ENCODE results near the gene SLC26A9. TPM values are rescaled to one million over a fixed set of nuclear protein-coding genes. Genes with fewer than 3 reads are reported as not detected.
A peak's percentile ranks its signal among the peaks of the same experiment; 100 is the strongest.

SLC26A9 gene
- total and polyA plus RNA-seq, 2 experiments from 2014 or later = not detected

GRCh38 chr1:205972491-205973168 is 29.4 kb upstream of the SLC26A9 start:
- ATAC-seq (peak; percentile 59), DNase-seq (ENCODE audit: low spot score) (peak; percentile 43)
- no peak overlapping the region for H3K27ac ChIP-seq (ENCODE audit: low read depth)

More at GRCh38 chr1:205972491-205973168, 29.4 kb upstream of the SLC26A9 start:
- Mint-ChIP-seq H3K36me3 (ENCODE audit: low read depth) (no peaks in the 10 kb centered on the region; the same call in 2 of the 3 replicates), H3K27me3 (ENCODE audit: insufficient read depth, low read depth, poor library complexity) (peaks cover 7% of the 10 kb centered on the region), H3K4me1 (peaks cover 2% of the 10 kb centered on the region; the same call in 2 of the 3 replicates), H3K9me3 (peaks cover 7% of the 10 kb centered on the region; the same call in 2 of the 3 replicates), H3K27ac (no peak overlapping the region), H3K4me3 (no peak overlapping the region)
- no peak for TF ChIP-seq NANOG (IDR thresholded peaks at IDR 0.05; ENCODE audit: borderline replicate concordance)
- no peak for TF ChIP-seq ZNF331 (CRISPR knock-in tag; IDR thresholded peaks at IDR 0.05; ENCODE audit: low read depth)
- TF ChIP-seq, protein P1, sequence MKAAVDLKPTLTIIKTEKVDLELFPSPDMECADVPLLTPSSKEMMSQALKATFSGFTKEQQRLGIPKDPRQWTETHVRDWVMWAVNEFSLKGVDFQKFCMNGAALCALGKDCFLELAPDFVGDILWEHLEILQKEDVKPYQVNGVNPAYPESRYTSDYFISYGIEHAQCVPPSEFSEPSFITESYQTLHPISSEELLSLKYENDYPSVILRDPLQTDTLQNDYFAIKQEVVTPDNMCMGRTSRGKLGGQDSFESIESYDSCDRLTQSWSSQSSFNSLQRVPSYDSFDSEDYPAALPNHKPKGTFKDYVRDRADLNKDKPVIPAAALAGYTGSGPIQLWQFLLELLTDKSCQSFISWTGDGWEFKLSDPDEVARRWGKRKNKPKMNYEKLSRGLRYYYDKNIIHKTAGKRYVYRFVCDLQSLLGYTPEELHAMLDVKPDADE (IDR thresholded peaks at IDR 0.05) = no peak
- TF ChIP-seq CREB1 (CRISPR knock-in tag; IDR thresholded peaks at IDR 0.05; ENCODE audit: low read depth) = no peak
- no peak for TF ChIP-seq ZNF114 (CRISPR knock-in tag; IDR thresholded peaks at IDR 0.05)
- no peak for TF ChIP-seq EZH2phosphoT487 (IDR thresholded peaks at IDR 0.05; ENCODE audit: unreplicated experiment)
- TF ChIP-seq, protein P2, sequence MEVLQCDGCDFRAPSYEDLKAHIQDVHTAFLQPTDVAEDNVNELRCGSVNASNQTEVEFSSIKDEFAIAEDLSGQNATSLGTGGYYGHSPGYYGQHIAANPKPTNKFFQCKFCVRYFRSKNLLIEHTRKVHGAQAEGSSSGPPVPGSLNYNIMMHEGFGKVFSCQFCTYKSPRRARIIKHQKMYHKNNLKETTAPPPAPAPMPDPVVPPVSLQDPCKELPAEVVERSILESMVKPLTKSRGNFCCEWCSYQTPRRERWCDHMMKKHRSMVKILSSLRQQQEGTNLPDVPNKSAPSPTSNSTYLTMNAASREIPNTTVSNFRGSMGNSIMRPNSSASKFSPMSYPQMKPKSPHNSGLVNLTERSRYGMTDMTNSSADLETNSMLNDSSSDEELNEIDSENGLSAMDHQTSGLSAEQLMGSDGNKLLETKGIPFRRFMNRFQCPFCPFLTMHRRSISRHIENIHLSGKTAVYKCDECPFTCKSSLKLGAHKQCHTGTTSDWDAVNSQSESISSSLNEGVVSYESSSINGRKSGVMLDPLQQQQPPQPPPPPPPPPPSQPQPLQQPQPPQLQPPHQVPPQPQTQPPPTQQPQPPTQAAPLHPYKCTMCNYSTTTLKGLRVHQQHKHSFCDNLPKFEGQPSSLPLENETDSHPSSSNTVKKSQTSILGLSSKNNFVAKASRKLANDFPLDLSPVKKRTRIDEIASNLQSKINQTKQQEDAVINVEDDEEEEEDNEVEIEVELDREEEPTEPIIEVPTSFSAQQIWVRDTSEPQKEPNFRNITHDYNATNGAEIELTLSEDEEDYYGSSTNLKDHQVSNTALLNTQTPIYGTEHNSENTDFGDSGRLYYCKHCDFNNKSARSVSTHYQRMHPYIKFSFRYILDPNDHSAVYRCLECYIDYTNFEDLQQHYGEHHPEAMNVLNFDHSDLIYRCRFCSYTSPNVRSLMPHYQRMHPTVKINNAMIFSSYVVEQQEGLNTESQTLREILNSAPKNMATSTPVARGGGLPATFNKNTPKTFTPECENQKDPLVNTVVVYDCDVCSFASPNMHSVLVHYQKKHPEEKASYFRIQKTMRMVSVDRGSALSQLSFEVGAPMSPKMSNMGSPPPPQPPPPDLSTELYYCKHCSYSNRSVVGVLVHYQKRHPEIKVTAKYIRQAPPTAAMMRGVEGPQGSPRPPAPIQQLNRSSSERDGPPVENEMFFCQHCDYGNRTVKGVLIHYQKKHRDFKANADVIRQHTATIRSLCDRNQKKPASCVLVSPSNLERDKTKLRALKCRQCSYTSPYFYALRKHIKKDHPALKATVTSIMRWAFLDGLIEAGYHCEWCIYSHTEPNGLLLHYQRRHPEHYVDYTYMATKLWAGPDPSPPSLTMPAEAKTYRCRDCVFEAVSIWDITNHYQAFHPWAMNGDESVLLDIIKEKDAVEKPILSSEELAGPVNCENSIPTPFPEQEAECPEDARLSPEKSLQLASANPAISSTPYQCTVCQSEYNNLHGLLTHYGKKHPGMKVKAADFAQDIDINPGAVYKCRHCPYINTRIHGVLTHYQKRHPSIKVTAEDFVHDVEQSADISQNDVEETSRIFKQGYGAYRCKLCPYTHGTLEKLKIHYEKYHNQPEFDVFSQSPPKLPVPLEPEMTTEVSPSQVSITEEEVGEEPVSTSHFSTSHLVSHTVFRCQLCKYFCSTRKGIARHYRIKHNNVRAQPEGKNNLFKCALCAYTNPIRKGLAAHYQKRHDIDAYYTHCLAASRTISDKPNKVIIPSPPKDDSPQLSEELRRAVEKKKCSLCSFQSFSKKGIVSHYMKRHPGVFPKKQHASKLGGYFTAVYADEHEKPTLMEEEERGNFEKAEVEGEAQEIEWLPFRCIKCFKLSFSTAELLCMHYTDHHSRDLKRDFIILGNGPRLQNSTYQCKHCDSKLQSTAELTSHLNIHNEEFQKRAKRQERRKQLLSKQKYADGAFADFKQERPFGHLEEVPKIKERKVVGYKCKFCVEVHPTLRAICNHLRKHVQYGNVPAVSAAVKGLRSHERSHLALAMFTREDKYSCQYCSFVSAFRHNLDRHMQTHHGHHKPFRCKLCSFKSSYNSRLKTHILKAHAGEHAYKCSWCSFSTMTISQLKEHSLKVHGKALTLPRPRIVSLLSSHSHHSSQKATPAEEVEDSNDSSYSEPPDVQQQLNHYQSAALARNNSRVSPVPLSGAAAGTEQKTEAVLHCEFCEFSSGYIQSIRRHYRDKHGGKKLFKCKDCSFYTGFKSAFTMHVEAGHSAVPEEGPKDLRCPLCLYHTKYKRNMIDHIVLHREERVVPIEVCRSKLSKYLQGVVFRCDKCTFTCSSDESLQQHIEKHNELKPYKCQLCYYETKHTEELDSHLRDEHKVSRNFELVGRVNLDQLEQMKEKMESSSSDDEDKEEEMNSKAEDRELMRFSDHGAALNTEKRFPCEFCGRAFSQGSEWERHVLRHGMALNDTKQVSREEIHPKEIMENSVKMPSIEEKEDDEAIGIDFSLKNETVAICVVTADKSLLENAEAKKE (CRISPR knock-in tag; IDR thresholded peaks at IDR 0.05) = no peak
- no peak for TF ChIP-seq POLR2AphosphoS5 (IDR thresholded peaks at IDR 0.05; ENCODE audit: low read depth)
- no peak for TF ChIP-seq CTCF (conservative IDR thresholded peaks at IDR 0.05; ENCODE audit: low read depth in 2 of 2)
- TF ChIP-seq, protein P3, sequence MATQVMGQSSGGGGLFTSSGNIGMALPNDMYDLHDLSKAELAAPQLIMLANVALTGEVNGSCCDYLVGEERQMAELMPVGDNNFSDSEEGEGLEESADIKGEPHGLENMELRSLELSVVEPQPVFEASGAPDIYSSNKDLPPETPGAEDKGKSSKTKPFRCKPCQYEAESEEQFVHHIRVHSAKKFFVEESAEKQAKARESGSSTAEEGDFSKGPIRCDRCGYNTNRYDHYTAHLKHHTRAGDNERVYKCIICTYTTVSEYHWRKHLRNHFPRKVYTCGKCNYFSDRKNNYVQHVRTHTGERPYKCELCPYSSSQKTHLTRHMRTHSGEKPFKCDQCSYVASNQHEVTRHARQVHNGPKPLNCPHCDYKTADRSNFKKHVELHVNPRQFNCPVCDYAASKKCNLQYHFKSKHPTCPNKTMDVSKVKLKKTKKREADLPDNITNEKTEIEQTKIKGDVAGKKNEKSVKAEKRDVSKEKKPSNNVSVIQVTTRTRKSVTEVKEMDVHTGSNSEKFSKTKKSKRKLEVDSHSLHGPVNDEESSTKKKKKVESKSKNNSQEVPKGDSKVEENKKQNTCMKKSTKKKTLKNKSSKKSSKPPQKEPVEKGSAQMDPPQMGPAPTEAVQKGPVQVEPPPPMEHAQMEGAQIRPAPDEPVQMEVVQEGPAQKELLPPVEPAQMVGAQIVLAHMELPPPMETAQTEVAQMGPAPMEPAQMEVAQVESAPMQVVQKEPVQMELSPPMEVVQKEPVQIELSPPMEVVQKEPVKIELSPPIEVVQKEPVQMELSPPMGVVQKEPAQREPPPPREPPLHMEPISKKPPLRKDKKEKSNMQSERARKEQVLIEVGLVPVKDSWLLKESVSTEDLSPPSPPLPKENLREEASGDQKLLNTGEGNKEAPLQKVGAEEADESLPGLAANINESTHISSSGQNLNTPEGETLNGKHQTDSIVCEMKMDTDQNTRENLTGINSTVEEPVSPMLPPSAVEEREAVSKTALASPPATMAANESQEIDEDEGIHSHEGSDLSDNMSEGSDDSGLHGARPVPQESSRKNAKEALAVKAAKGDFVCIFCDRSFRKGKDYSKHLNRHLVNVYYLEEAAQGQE (IDR thresholded peaks at IDR 0.05; ENCODE audit: unreplicated experiment) = no peak
- TF ChIP-seq STAT1 (IDR thresholded peaks at IDR 0.05; ENCODE audit: unreplicated experiment) = no peak
- no peak for TF ChIP-seq EZH2 (IDR thresholded peaks at IDR 0.05; ENCODE audit: low read depth, unreplicated experiment)
- no peak for TF ChIP-seq JUNB (IDR thresholded peaks at IDR 0.05; ENCODE audit: unreplicated experiment)
- Histone ChIP-seq H3K9me2 (ENCODE audit: insufficient read depth) (no peaks in the 10 kb centered on the region), H3K4me1 (ENCODE audit: insufficient read depth) (no peaks in the 10 kb centered on the region), H3K36me3 (ENCODE audit: insufficient read depth) (no peaks in the 10 kb centered on the region), H4K20me1 (replicated peaks; ENCODE audit: insufficient read depth) (no peaks in the 10 kb centered on the region), H2AFZ (no peak overlapping the region), H3K4me2 (no peak overlapping the region), H3K4me3 (no peak overlapping the region), H3K79me2 (replicated peaks; ENCODE audit: insufficient read depth) (no peaks in the 10 kb centered on the region), H3F3A (replicated peaks; ENCODE audit: low read depth) (peaks cover 10% of the 10 kb centered on the region; the same call in 1 of the 2 replicates), H3K27me3 (ENCODE audit: insufficient read depth) (no peaks in the 10 kb centered on the region)

Measured in GM23338 (cell line).